H7 (cell line): Measurements from ENCODE around the gene TPO. TPM values are rescaled to one million over a fixed set of nuclear protein-coding genes. Genes with fewer than 3 reads are reported as not detected.
A peak's percentile ranks its signal among the peaks of the same experiment; 100 is the strongest.
"Not testable (repeated sequence)": the region's sequence is repeated elsewhere in the genome, so short reads cannot be mapped to it uniquely, and the experiment has no call there.

Source experiments
- DNase-seq: peaks from one replicate; pipeline ENCODE4 v3.0.0; 2012
- H3K27me3 ChIP-seq: 2 replicates; pipeline ENCODE4 v1.6.0; 2011; ENCODE audit warnings: mild to moderate bottlenecking, low read length; ENCODE audit not compliant: control insufficient read depth, insufficient read depth
- H3K36me3 ChIP-seq: replicated peaks from 2 replicates; pipeline ENCODE4 v1.5.1; 2011; ENCODE audit warnings: low read length; ENCODE audit not compliant: control insufficient read depth, insufficient read depth
- H3K4me3 ChIP-seq: 2 replicates; pipeline ENCODE4 v1.5.1; 2011; ENCODE audit warnings: low read depth, mild to moderate bottlenecking, control low read depth, low read length, moderate library complexity; ENCODE audit not compliant: insufficient read depth
- total RNA-seq: library from RNA; depleted of rRNA; stranded (reverse); fragments of >200 nt; shearing (Covaris generic); gene quantifications from 2 replicates; pipeline ENCODE4 v1.2.3, GENCODE V29; 2014

The TPO gene
- total RNA-seq, 1 experiment from 2014 or later = not detected

DNA sequence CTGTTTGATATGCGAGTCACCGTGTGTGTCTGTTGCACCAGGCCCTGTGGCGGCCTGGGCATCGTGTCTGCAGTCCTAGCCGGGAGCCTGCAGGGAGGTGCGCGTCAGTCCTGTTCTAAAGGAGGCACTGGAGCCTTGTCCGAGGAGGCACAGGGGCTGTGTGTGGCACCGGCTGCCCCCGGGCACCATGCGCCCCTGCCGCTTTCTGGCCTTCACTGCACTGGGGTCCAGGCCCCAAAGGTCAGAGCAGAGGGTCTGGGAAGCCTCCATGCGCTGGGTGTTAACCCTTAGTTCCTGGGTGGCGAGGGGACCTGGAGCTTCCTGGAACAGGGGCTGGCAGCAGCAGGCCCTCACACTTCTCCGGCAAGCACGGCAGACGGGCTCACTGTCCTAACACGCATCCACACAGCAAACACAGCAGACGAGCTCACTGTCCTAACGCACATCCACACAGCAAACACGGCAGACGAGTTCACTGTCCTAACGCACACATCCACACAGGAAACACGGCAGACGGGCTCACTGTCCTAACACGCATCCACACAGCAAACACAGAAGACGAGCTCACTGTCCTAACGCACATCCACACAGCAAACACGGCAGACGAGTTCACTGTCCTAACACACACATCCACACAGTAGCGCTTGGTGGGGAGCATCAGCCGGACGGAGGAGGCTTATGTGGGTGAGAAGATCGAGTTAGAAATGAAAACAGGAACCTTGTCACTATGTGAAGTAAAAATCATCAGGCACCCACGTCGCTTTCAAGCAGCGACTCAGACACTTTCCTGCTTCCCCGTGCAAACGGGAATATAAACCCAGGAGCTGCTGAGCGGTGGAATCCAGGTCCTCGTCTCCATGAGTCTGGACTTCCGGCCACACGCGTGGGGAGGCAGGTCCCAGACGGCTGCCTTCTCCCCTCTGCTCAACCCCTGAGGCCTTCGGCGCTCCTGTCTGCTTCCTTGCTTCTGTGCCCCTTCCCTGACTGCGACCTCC lies 65.3 kb downstream of the TPO start:
- Histone ChIP-seq H3K4me3 (no peak overlapping the region), H3K36me3 (no peaks in the 10 kb centered on the region), H3K27me3 (no peaks in the 10 kb centered on the region)
- peak; percentile 38 for DNase-seq

DNA sequence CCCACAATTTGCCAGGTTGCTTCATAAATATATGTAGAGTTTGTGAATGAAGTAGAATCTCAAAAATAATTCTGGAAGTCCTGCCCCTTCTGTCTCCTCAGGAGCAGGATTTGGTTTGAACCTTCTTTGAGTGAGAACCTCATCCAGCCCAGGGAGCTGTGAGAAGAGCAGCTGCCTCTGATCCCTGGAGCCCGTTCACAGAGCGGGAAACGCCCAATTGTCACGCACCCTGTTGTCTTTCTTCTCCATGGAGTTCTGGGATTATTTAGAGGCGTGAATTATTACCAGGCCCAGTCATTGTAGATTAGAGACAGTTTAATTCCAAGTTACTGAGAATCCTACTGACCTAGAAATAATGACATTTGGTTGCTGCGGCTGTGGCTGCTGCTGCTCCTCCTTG lies 66.1 kb downstream of the TPO start:
- DNase-seq = peak; percentile 20
- H3K4me3 ChIP-seq = no peak overlapping the region
- no peaks in the 10 kb centered on the region for H3K27me3 ChIP-seq
- no peaks in the 10 kb centered on the region for H3K36me3 ChIP-seq

DNA sequence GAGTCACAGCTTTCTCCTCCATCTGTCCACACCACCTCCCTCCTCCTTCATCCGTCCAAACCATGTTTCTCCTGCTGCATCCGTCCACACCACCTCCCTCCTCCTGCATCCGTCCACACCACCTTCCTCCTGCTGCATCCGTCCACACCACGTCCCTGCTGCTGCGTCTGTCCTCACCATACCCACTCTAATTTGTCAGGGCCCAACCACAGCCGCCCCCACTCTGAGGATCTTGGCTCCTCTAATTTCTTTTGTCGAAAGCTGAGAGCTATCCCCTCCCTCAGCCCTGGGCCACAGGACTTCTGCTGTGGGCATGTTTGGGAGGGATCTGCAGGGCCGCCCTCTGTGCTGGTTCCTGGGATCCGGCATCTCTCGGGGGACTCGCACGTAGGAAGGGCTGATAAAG lies 67.4 kb downstream of the TPO start:
- Histone ChIP-seq H3K36me3 (no peaks in the 10 kb centered on the region), H3K4me3 (no peak overlapping the region), H3K27me3 (no peaks in the 10 kb centered on the region)
- peak; percentile 37 for DNase-seq

DNA sequence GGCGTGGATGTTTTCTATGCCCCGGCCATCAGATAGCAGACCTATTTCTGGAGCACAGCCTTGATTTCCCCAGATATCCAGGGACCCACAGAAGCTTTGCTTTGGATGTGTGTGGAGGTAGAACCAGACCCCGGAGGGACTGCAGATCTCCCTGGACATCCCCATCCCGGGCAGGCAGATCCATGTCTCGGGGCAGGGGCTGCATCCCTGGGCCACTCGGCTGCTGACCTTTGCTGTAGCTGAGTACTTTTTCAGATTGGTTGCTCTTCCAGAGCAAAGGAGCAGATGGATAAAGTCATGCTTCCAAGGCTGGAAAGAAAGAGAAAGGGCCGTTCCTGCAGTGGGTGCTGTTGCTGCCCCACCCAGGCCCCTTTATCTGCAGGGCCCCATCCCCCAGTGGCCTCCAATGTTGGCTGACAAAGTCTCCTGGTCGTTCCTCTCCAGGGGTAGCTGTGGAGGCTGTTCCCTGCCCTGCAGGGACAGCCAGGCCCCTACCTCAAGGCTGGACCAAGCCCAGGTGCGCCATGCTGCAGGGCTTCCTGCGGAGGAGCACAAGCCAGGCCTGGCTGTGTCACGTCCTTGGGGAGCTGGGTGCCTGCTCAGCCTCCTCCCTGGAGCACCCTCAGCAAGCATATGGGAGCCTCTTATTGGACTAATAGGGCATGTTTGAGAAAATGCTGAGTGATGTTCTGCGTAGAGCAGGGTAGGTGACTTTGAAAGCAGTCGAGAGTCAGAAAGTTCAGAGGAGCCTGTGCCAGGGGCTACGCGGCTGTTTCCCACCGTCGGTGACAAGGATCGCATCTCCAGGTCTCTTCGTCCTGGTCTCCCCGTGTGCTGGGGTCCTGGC lies 68.4 kb downstream of the TPO start:
- no peak for DNase-seq
- Histone ChIP-seq H3K27me3 (no peaks in the 10 kb centered on the region), H3K36me3 (no peaks in the 10 kb centered on the region), H3K4me3 (no peak overlapping the region)

DNA sequence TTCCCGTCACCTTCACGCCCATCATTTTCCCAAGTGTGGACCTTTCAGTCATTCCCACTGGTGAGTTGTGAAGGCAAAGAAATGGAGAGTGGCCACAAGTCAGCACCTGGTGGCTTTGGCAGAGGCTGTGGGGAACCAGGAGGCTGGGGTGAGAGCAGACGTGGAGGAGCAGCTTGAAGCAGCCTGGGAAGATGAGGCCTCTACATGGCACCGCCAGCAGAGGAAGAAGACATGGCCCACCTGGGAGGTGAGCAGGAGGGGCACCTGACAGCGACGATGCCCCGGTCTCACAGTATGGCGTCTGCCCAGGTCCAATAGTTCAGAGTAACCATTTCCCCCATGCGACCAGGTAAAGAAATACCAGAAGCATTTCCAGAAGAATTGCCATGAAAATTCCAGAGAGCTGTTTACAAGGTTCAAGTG lies 69.0 kb downstream of the TPO start:
- Histone ChIP-seq H3K36me3 (no peaks in the 10 kb centered on the region), H3K27me3 (no peaks in the 10 kb centered on the region), H3K4me3 (no peak overlapping the region)
- DNase-seq = no peak

DNA sequence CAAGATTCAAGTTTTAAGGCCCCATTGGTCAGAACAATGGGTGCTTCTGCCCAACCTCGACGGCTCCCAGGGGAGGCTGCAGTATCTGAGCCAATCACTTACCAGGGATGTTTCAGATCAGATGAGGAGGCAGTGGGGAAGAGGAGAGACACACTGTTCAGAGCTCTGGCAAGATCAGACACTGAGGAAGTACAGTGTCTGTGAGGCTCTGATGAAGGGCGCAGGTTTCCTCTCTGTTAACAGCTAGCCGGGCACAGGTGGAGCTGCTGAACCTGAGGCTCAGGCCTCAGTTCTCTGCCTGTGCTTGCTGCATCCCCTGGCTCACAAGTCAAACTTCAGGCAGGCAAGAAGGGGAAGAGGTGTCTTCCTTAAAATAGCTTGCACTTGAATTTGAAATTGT lies 69.7 kb downstream of the TPO start:
- DNase-seq = no peak
- no peaks in the 10 kb centered on the region for H3K27me3 ChIP-seq
- H3K4me3 ChIP-seq = no peak overlapping the region
- H3K36me3 ChIP-seq = no peaks in the 10 kb centered on the region

DNA sequence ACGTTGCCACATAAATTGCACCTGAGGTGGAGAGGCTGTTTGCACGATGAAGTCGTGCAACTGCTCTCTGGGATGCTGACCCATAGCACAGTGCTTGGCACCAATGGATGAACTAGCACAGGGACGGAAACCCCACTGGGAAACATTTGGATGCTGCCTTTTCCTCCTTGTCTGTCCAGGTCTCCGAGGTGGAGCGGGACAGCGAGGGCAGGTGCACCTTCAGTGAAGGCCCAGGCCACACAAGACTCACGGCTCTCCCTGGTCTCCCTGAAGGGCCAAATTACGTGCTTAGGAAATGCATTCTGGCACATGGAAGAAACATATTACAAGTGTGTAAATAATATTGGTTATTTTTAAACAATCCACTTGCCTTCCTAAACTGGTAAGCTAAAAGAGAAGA lies 70.3 kb downstream of the TPO start:
- peak; percentile 13 for DNase-seq
- Histone ChIP-seq H3K4me3 (no peak overlapping the region), H3K27me3 (no peaks in the 10 kb centered on the region), H3K36me3 (no peaks in the 10 kb centered on the region)

DNA sequence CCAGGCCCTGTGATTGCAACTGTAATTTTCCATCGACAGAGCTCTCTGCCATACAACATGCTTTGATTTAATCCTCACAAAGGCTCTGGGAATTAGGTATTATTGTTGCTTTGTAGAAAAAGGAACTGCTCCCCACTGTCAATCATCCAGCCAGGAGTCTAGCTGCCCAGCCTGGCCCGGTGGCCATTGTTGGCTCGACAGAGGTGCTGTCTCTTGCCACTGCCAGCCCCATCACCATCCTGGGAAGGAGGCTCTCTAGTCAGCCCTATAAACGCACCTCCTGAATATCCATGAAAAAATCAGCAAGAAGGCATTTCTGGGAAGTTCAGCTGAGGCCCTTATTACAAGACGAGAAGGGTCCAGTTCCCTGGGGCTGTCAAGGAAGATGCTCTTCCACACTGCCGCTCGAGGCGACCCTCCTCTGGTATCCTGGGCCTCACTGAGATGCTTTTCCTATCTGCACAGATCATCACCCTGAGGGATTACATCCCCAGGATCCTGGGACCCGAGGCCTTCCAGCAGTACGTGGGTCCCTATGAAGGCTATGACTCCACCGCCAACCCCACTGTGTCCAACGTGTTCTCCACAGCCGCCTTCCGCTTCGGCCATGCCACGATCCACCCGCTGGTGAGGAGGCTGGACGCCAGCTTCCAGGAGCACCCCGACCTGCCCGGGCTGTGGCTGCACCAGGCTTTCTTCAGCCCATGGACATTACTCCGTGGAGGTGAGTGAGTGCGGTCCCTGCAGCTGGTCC lies 71.0 kb downstream of the TPO start:
- Histone ChIP-seq H3K4me3 (no peak overlapping the region), H3K27me3 (no peaks in the 10 kb centered on the region), H3K36me3 (no peaks in the 10 kb centered on the region)
- peak; percentile 23 for DNase-seq

DNA sequence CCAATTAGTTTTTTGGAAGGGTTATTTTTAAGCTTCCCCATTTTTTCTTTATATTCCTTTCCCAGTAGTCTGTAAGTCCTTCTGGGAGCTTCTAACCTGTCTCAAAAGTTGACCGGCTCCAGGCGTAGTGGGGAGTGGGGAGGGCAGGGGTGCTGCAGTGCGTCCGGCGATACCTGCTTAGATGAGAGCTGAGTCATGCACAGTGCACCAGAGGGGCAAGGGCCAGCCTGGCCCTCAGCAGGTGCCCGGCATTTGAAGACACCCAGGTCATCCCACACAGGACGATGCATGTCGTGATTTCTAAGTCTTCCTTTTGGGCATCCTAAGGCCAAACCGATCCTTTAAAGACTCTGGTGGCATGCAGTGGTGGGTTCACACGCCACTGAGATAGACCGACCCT lies 73.4 kb downstream of the TPO start:
- Histone ChIP-seq H3K27me3 (no peaks in the 10 kb centered on the region), H3K36me3 (no peaks in the 10 kb centered on the region), H3K4me3 (no peak overlapping the region)
- peak; percentile 28 for DNase-seq

DNA sequence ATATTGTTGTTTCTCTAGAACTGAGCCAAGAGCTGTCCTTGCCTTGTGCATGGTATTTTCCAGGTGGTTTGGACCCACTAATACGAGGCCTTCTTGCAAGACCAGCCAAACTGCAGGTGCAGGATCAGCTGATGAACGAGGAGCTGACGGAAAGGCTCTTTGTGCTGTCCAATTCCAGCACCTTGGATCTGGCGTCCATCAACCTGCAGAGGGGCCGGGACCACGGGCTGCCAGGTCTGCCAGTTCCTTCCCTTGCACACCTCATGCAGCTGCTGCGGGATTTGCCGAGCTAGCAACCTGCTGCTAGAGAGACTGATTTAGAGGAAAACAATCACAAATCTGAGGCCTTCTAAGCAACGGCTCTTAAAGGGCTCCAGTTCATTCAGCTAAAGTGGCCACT lies 74.5 kb downstream of the TPO start:
- no peak overlapping the region for H3K4me3 ChIP-seq
- H3K27me3 ChIP-seq = no peaks in the 10 kb centered on the region
- DNase-seq = peak; percentile 37
- no peaks in the 10 kb centered on the region for H3K36me3 ChIP-seq

DNA sequence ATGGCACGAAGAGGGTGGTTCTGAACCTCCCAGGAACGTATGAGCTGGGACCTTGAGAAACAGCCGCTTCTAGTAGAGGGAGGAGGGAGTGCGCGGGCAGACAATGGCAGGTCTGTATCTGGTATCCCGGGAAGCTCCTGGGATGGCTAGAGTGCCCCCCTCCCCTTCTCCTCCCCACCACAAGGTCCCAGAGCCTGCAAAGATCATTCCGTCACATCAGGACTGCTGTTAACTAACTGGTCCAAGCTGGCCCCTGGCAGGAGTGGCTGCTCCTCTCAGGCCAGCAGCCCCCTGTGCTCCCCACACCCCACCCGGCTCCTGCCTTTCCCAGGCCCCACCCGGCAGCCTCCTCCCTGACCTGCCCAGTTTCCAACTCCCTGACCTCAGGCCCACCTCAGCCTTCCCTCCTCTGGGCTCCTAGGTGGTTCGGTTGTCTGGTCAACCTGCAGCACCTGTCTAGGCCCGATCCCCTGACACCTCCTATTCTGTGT lies 75.0 kb downstream of the TPO start:
- DNase-seq = no peak
- no peak overlapping the region for H3K4me3 ChIP-seq
- H3K27me3 ChIP-seq = no peaks in the 10 kb centered on the region
- no peaks in the 10 kb centered on the region for H3K36me3 ChIP-seq

DNA sequence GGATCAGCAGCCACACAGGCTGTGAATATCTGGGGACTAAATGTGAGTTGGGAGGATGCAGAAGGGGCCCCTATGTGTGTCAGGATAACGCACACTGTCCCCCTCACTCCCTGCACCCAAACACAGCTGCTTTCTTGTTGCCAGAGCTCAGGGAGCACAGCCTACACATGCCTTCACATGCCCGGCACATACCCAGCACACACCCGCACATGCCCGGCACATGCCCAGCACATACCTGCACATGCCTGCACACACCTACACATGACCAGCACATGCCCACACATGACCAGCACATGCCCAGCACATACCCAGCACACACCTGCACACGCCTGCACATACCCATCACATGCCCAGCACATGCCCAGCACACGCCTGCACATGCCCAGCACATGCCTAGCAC lies 75.6 kb downstream of the TPO start:
- no peaks in the 10 kb centered on the region for H3K27me3 ChIP-seq
- DNase-seq = no peak
- H3K4me3 ChIP-seq = no peak overlapping the region
- H3K36me3 ChIP-seq = no peaks in the 10 kb centered on the region

DNA sequence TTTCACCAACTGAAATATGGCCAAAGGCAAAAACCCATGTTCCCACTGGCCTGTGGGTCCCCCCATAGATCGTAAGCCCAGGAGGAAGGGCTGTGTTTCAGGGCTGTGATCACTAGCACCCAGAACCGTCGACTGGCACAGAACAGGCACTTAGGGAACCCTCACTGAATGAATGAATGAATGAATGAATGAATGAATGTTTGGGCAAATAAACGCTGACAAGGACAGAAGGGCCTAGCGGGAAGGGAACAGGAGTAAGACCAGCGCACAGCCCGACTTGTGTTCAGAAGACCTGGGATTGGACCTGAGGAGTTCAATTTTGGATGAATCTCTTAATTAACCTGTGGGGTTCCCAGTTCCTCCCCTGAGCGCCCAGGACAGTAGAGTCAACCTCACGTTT lies 76.2 kb downstream of the TPO start:
- Histone ChIP-seq H3K27me3 (no peaks in the 10 kb centered on the region), H3K4me3 (no peak overlapping the region), H3K36me3 (no peaks in the 10 kb centered on the region)
- no peak for DNase-seq

DNA sequence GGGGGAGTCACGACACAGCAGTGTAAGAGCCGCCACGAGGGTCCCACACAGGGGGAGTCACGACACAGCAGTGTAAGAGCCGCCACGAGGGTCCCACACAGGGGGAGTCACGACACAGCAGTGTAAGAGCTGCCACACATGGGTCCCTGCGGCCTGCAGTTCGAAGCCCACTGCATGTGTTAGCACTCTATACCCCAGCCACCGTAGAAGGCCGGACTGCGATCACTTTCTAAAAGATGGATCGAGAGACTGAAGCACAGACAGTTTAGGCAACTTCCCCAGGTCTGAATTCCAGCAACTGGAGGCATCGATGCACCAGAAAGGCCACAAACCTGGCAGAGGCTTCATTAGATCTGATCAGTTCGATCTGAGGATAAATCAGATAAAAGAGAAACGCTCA lies 77.1 kb downstream of the TPO start:
- not testable (repeated sequence) for H3K36me3 ChIP-seq, H3K4me3 ChIP-seq, DNase-seq, H3K27me3 ChIP-seq
